Right lobe of liver (tissue), 6 donors: ENCODE data around the gene FTH1. TPM values are rescaled to one million over a fixed set of nuclear protein-coding genes. Genes with fewer than 3 reads are reported as not detected.

Experiments used
- ATAC-seq, 4 donors: fragments of 200-7000 bp; cut with Tn5 transposase; one replicate each; pipeline ENCODE4 v1.9.1; 2020; ENCODE audit warnings: mild to moderate bottlenecking in 4 of 4, moderate library complexity in 4 of 4
- DNase-seq, 3 donors: peaks; one replicate each; pipeline ENCODE4 v3.0.0-alpha.2; 2020
- H3K27ac ChIP-seq, 3 donors: fragments of 200-600 bp; one replicate each; pipeline ENCODE4 v1.8.0; 2022
- H3K27me3 ChIP-seq, 2 donors: fragments of 200-600 bp; one replicate each; pipeline ENCODE4 v1.8.0; 2022
- H3K36me3 ChIP-seq, 4 donors: fragments of 200-600 bp; sonication (generic) in 1 of 4; one replicate each; pipeline versions ENCODE4 v1.5.1 to v1.8.0; 2017 to 2022; ENCODE audit warnings: control low read depth in 1 of 4
- H3K4me1 ChIP-seq, 4 donors: fragments of 200-600 bp; sonication (generic) in 1 of 4; one replicate each; pipeline versions ENCODE4 v1.5.1 to v1.8.0; 2017 to 2022; ENCODE audit warnings: control low read depth in 1 of 4
- H3K4me3 ChIP-seq, 3 donors: fragments of 200-600 bp; one replicate each; pipeline ENCODE4 v1.8.0; 2022
- H3K9me3 ChIP-seq, 4 donors: fragments of 200-600 bp; sonication (generic) in 1 of 4; one replicate each; pipeline versions ENCODE4 v1.5.1 to v1.8.0; 2017 to 2022; ENCODE audit warnings: control low read depth in 1 of 4
- CTCF ChIP-seq, 4 donors: fragments of 200-600 bp in 3 of 4; fragments of 450-650 bp in 1 of 4; IDR thresholded peaks; one replicate each; pipeline versions ENCODE4 v1.5.1 to v1.8.0; 2016 to 2022; ENCODE audit warnings: antibody characterized with exemption in 4 of 4, mild to moderate bottlenecking in 2 of 4
- POLR2A ChIP-seq: fragments of 450-650 bp; IDR thresholded peaks from one replicate; pipeline ENCODE4 v1.6.1; 2017; ENCODE audit warnings: antibody characterized with exemption, mild to moderate bottlenecking
- WGBS: methylation state at CpG from one replicate; pipeline ENCODE4 v1.1.6; 2018; ENCODE audit warnings: low coverage, low lambda C conversion rate; ENCODE audit not compliant: insufficient coverage; ENCODE audit errors: missing lambda C conversion rate; 5-methylcytosine and 5-hydroxymethylcytosine counted together
- intact Hi-C, 2 donors: fragments of 100-400 bp; cut with DNase I; formaldehyde crosslinking; loops; one replicate each; pipeline versions ENCODE4 v1.11.2 to v1.14.1; 2022
- total RNA-seq, 6 experiments: library from RNA; depleted of rRNA in 2 of 6; stranded (reverse); fragments of >200 nt in 2 of 6; fragmentation: NEBNext Ultra II Directional in 3 of 6; extraction: Animal tissue kit (Norgen Biotek cat#: 25700) in 3 of 6; gene quantifications; one replicate each; pipeline versions ENCODE4 v1.1.0 to v1.2.4, GENCODE V29; 2016 to 2023
- donor health status: DM: no; HTN: yes; CAD: no.
- donor health status: DM: no; HTN: no; CAD: no.
- donor health status: DM: no; HTN: no; CAD: no.
- donor health status: DM: no; HTN: yes; CAD: no.
- donor health status: DM: no; HTN: yes; CAD: no.

The FTH1 gene
- total RNA-seq, 6 experiments from 2014 or later, result 1,131 to 2,981 (median 2,140) TPM

GRCh38 chr11:61918938-61919704 lies 48.3 kb downstream of the FTH1 start:
- H3K4me1 ChIP-seq, result no peaks in the 10 kb centered on the region
- DNase-seq, result no peak
- no peak for ATAC-seq
- no peaks in the 10 kb centered on the region for H3K36me3 ChIP-seq
- intact Hi-C loops, result no loop called here
- TF ChIP-seq POLR2A (no peak), CTCF (IDR thresholded peaks at IDR 0.05) (no peak)
- no peak overlapping the region for H3K4me3 ChIP-seq
- H3K9me3 ChIP-seq, result no peaks in the 10 kb centered on the region
- H3K27ac ChIP-seq, result no peak overlapping the region
- WGBS, result 70% methylated on average over 2 of the region's 6 CpGs
- H3K27me3 ChIP-seq, result no peaks in the 10 kb centered on the region

GRCh38 chr11:61918251-61918937 lies 49.0 kb downstream of the FTH1 start:
- intact Hi-C loops, result no loop called here
- H3K9me3 ChIP-seq, result no peaks in the 10 kb centered on the region
- 68% methylated on average over 8 of the region's 14 CpGs for WGBS

GRCh38 chr11:61917334-61918109 lies 49.9 kb downstream of the FTH1 start, which contains the start of gene RAB3IL1:
TSS of gene RAB3IL1 (minus strand) at chr11:61917566. CDS start at chr11:61917367, 199 bp downstream.
- TF ChIP-seq CTCF (IDR thresholded peaks at IDR 0.05) (no peak), POLR2A (peak; percentile 51)
- Histone ChIP-seq H3K4me1 (no peaks in the 10 kb centered on the region), H3K27ac (peak within 1 kb of the TSS; percentile 37 to 76 (median 63)), H3K4me3 (peak within 1 kb of the TSS; percentile 37 to 64 (median 44)), H3K36me3 (no peaks in the 10 kb centered on the region), H3K9me3 (no peaks in the 10 kb centered on the region), H3K27me3 (no peaks in the 10 kb centered on the region)
- WGBS, result 23% methylated on average over 7 of the region's 74 CpGs
- peak; percentile 68 to 75 (median 68) for DNase-seq
- ATAC-seq, result peak; percentile 75 to 80 (median 78)
- intact Hi-C loops, result no loop called here

More at GRCh38 chr11:61918251-61918937, 49.0 kb downstream of the FTH1 start:
- Histone ChIP-seq H3K36me3 (no peaks in the 10 kb centered on the region), H3K4me3 (no peak overlapping the region), H3K27ac (peak overlapping the region; percentile 37 to 76 (median 63)), H3K4me1 (no peaks in the 10 kb centered on the region), H3K27me3 (no peaks in the 10 kb centered on the region)
- DNase-seq, result peak in 1 of 3 donors; percentile 38
- no peak for ATAC-seq
- TF ChIP-seq CTCF (IDR thresholded peaks at IDR 0.05) (no peak), POLR2A (no peak)

GRCh38 chr11:61916737-61917333 lies 50.6 kb downstream of the FTH1 start:
- no peaks in the 10 kb centered on the region for H3K36me3 ChIP-seq
- WGBS, result 24% methylated on average over 9 of the region's 32 CpGs
- intact Hi-C loops, result no loop called here
- H3K9me3 ChIP-seq, result no peaks in the 10 kb centered on the region
- H3K4me1 ChIP-seq, result peaks cover 0 to 3% (median 0%) of the 10 kb centered on the region in 4 donors
- H3K27me3 ChIP-seq, result no peaks in the 10 kb centered on the region
- H3K27ac ChIP-seq, result peak overlapping the region; percentile 37 to 76 (median 63)
- TF ChIP-seq POLR2A (no peak), CTCF (IDR thresholded peaks at IDR 0.05) (no peak)
- H3K4me3 ChIP-seq, result peak overlapping the region; percentile 37 to 64 (median 44)
- ATAC-seq (no peak), DNase-seq (peak in 2 of 3 donors; percentile 45 to 56)
